ENCODE results near the gene TADA2B.

DNA sequence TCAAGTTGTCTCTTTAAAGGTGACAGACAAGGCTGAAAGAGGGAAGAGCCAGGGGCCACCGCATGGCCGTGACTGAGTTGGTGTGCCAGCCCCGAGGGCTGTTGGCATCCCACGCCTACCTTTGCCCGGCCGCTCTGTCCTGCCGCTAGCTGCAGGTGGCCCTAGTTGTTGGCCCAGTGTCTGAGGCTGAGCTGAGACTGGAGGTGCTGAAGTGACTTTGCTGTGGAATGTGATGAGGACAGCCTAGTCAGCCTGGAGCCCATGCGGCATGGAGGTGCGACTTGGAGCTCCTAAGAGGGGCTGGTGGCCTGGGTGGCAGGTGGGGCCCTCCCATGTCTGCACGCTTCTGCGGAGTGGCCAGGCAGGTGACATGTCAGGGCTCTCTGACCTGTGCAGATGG, 6.6 kb downstream of the TADA2B start:
- TF ChIP-seq, protein P1, sequence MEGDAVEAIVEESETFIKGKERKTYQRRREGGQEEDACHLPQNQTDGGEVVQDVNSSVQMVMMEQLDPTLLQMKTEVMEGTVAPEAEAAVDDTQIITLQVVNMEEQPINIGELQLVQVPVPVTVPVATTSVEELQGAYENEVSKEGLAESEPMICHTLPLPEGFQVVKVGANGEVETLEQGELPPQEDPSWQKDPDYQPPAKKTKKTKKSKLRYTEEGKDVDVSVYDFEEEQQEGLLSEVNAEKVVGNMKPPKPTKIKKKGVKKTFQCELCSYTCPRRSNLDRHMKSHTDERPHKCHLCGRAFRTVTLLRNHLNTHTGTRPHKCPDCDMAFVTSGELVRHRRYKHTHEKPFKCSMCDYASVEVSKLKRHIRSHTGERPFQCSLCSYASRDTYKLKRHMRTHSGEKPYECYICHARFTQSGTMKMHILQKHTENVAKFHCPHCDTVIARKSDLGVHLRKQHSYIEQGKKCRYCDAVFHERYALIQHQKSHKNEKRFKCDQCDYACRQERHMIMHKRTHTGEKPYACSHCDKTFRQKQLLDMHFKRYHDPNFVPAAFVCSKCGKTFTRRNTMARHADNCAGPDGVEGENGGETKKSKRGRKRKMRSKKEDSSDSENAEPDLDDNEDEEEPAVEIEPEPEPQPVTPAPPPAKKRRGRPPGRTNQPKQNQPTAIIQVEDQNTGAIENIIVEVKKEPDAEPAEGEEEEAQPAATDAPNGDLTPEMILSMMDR (IDR thresholded peaks at IDR 0.05): no peak
- TF ChIP-seq POLR2A (IDR thresholded peaks at IDR 0.05) (no peak), POLR2AphosphoS5 (IDR thresholded peaks at IDR 0.05) (no peak)

All from sigmoid colon (tissue), 4 donors.